ENCODE measurements around the gene SAP30BP. TPM values are rescaled to one million over a fixed set of nuclear protein-coding genes. Genes with fewer than 3 reads are reported as not detected.

SAP30BP gene
- total and polyA plus RNA-seq, 2 of the 13 experiments (the other 11 are each of a cell fraction or from before 2014, with no cell fraction given), result 67.7 to 99.4 TPM

DNA sequence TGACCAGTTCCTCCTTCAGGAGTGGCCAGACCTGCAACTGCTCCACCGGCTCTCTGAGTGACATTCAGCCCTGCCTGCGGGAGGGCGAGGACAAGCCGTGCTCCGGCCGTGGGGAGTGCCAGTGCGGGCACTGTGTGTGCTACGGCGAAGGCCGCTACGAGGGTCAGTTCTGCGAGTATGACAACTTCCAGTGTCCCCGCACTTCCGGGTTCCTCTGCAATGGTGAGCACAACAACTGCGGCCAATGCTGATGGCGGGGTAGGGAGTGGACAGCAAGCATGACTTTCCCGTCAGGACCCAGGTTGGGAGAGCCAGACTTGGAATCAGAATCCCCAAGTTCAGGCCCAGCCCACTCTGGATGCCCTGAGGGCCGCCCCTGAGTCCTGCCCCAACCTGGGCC lies 66.3 kb downstream of the SAP30BP start (continued):
- TF ChIP-seq KIAA2018 (CRISPR knock-in tag; IDR thresholded peaks at IDR 0.05; ENCODE audit: borderline replicate concordance) (no peak), NCOR1 (IDR thresholded peaks at IDR 0.05; ENCODE audit: borderline replicate concordance, low read length) (no peak), SIN3B (IDR thresholded peaks at IDR 0.05; ENCODE audit: low read length) (no peak), ZKSCAN1 (IDR thresholded peaks at IDR 0.05; ENCODE audit: low read length) (no peak)
- TF ChIP-seq, protein P1, sequence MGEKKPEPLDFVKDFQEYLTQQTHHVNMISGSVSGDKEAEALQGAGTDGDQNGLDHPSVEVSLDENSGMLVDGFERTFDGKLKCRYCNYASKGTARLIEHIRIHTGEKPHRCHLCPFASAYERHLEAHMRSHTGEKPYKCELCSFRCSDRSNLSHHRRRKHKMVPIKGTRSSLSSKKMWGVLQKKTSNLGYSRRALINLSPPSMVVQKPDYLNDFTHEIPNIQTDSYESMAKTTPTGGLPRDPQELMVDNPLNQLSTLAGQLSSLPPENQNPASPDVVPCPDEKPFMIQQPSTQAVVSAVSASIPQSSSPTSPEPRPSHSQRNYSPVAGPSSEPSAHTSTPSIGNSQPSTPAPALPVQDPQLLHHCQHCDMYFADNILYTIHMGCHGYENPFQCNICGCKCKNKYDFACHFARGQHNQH (CRISPR knock-in tag; IDR thresholded peaks at IDR 0.05), result no peak
